Activated B cell treated with CpG ODN at 0.5 μM for 24 hours (primary cell): ENCODE data around the gene NPW. TPM values are rescaled to one million over a fixed set of nuclear protein-coding genes. Genes with fewer than 3 reads are reported as not detected.
"Not testable (repeated sequence)": the region's sequence is repeated elsewhere in the genome, so short reads cannot be mapped to it uniquely, and the experiment has no call there.

Source experiments
- ATAC-seq: fragments of 200-7000 bp; cut with Tn5 transposase; one replicate; pipeline ENCODE4 v1.10.0; 2021; ENCODE audit warnings: low read depth, mild to moderate bottlenecking, moderate library complexity
- CTCF ChIA-PET: fragments of 350-600 bp; sonication (Branson Sonifier 250); formaldehyde crosslinking; loops from one replicate; lab custom pipeline; 2021; ENCODE audit warnings: antibody characterized with exemption; lab: Charles Lee
- POLR2A ChIA-PET: fragments of 350-600 bp; sonication (Branson Sonifier 250); formaldehyde crosslinking; loops from one replicate; lab custom pipeline; 2021; ENCODE audit warnings: antibody characterized with exemption; lab: Charles Lee
- DNase-seq: peaks from one replicate; pipeline ENCODE4 v3.0.0; 2022
- H3K27ac Mint-ChIP-seq: one replicate; pipeline ENCODE4 v1.8.0; 2020; ENCODE audit warnings: mixed read lengths
- H3K27me3 Mint-ChIP-seq: one replicate; pipeline ENCODE4 v1.8.0; 2021; ENCODE audit warnings: mixed read lengths
- H3K36me3 Mint-ChIP-seq: one replicate; pipeline ENCODE4 v1.8.0; 2021; ENCODE audit warnings: low read depth, mixed read lengths
- H3K4me1 Mint-ChIP-seq: one replicate; pipeline ENCODE4 v1.8.0; 2021; ENCODE audit warnings: mixed read lengths
- H3K4me3 Mint-ChIP-seq: one replicate; pipeline ENCODE4 v1.8.0; 2020; ENCODE audit warnings: mild to moderate bottlenecking, mixed read lengths
- H3K9me3 Mint-ChIP-seq: one replicate; pipeline ENCODE4 v1.8.0; 2020; ENCODE audit warnings: mixed read lengths
- intact Hi-C: fragments of 100-400 bp; cut with micrococcal nuclease; formaldehyde crosslinking; loops from one replicate; pipeline ENCODE4 v1.15.1; 2024
- total RNA-seq: library from RNA; stranded (reverse); gene quantifications from 2 replicates; pipeline ENCODE4 v1.2.3, GENCODE V29; 2022
- TF ChIP-seq, protein P1 (sequence below): fragments of 200-600 bp; IDR thresholded peaks from one replicate; pipeline ENCODE4 v1.8.0; 2022; ENCODE audit warnings: antibody characterized with exemption, mild to moderate bottlenecking

The NPW gene
- total RNA-seq, 1 donor from 2014 or later = 1.5 TPM

DNA sequence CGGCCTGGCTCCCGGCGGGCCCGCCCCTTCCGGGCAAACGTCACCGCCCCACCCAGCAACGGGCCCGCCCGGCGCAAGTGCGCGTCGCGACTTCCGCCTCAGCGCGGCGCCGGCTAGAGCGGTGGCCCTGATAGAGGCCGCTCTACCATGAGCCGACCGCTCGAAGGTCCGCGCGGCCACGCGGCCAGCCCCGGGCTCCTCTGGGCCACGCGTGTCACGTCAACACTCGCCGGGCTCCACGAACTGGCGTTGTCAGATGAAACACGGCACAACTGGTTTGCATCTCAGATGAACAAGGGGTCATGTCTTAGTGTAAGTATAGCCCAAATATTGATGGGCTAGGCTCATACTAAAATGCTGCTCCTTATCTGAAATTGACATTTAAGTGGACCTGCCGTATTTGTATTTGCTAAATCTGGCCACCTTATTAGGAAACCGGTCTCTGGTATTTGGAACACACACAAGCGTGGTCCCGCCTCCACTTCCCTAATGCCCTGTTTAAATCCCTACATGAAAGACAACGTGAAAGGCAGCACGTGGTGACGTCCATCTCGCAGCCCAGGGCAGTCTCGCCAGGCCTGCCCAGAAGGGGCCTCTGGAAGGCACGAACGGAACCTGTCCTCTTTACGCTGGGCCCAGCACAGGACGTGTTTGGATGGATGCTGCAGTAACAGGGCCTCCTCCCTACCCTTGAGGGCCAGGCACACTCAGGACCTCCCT lies 9.6 kb upstream of the NPW start, which contains the start of gene ZNF598:
TSS of gene ZNF598 (minus strand) at position 31 of the 720 bp plus-strand sequence.
- Mint-ChIP-seq H3K36me3 (peaks cover 12% of the 10 kb centered on the region), H3K27me3 (no peaks in the 10 kb centered on the region), H3K27ac (peak within 1 kb of the TSS; percentile 90), H3K9me3 (no peaks in the 10 kb centered on the region), H3K4me1 (peaks cover 41% of the 10 kb centered on the region), H3K4me3 (peak within 1 kb of the TSS; percentile 92)
- POLR2A ChIA-PET = interaction anchor here (1.5 to 3.5 kb wide), 4 partner anchors 18 to 144 kb away, joined by 6 to 22 read pairs (median 16); partner anchors contain the start of genes RPS2, TBL3 and TRAF7
- intact Hi-C loops = loop anchor here (1.0 to 5.0 kb wide), 6 partner anchors 13 to 672 kb away; partner anchors contain the start of genes KCTD5, MLST8, NTHL1 and RPS2
- ATAC-seq = peak; percentile 94
- CTCF ChIA-PET = no interaction called here
- TF ChIP-seq, protein P1, sequence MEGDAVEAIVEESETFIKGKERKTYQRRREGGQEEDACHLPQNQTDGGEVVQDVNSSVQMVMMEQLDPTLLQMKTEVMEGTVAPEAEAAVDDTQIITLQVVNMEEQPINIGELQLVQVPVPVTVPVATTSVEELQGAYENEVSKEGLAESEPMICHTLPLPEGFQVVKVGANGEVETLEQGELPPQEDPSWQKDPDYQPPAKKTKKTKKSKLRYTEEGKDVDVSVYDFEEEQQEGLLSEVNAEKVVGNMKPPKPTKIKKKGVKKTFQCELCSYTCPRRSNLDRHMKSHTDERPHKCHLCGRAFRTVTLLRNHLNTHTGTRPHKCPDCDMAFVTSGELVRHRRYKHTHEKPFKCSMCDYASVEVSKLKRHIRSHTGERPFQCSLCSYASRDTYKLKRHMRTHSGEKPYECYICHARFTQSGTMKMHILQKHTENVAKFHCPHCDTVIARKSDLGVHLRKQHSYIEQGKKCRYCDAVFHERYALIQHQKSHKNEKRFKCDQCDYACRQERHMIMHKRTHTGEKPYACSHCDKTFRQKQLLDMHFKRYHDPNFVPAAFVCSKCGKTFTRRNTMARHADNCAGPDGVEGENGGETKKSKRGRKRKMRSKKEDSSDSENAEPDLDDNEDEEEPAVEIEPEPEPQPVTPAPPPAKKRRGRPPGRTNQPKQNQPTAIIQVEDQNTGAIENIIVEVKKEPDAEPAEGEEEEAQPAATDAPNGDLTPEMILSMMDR = no peak
- peak; percentile 83 for DNase-seq

- peaks cover 30% of the 10 kb centered on the region for H3K4me1 Mint-ChIP-seq
- DNase-seq, H3K36me3 Mint-ChIP-seq, H3K27ac Mint-ChIP-seq, H3K9me3 Mint-ChIP-seq, H3K27me3 Mint-ChIP-seq, intact Hi-C loops, ATAC-seq, H3K4me3 Mint-ChIP-seq: not testable (repeated sequence)
- ChIA-PET POLR2A (interaction anchor here (0.5 to 1.4 kb wide), 6 partner anchors 34 to 495 kb away, joined by 3 to 9 read pairs (median 4); partner anchors contain the start of genes RPS2 and TRAF7), CTCF (interaction anchor here (0.9 kb wide), 1 partner anchor 129 kb away, joined by 3 read pairs; no protein-coding TSS in a partner anchor)
Observed at GRCh38 chr16:2011726-2012125, 7.9 kb upstream of the NPW start.

DNA sequence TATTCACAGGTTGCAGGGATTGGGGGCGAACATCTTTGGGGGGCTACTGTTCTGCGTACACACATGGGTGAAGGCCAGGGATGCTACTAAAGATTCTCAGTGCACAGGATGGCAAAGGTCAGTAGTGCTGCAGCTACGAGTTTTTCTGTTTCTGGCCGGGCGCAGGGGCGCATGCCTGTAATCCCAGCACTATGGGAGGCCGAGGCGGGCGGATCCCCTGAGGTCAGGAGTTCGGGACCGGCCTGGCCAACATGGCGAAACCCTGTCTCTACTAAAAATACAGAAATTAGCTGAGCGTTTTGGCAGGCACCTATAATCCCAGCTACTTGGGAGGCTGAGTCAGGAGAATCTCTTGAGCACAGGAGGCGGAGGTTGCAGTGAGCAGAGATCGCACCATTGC lies 6.1 kb upstream of the NPW start:
- ChIA-PET CTCF (no interaction called here), POLR2A (interaction anchor here (0.6 kb wide), 1 partner anchor 1011 kb away, joined by 3 read pairs; no protein-coding TSS in a partner anchor)
- H3K9me3 Mint-ChIP-seq = no peaks in the 10 kb centered on the region
- H3K4me1 Mint-ChIP-seq = peaks cover 13% of the 10 kb centered on the region
- no peak overlapping the region for H3K27ac Mint-ChIP-seq
- DNase-seq (no peak), ATAC-seq (no peak)
- no peaks in the 10 kb centered on the region for H3K36me3 Mint-ChIP-seq
- TF ChIP-seq, protein P1 = no peak
- peaks cover 3% of the 10 kb centered on the region for H3K27me3 Mint-ChIP-seq
- intact Hi-C loops = no loop called here
- no peak overlapping the region for H3K4me3 Mint-ChIP-seq

DNA sequence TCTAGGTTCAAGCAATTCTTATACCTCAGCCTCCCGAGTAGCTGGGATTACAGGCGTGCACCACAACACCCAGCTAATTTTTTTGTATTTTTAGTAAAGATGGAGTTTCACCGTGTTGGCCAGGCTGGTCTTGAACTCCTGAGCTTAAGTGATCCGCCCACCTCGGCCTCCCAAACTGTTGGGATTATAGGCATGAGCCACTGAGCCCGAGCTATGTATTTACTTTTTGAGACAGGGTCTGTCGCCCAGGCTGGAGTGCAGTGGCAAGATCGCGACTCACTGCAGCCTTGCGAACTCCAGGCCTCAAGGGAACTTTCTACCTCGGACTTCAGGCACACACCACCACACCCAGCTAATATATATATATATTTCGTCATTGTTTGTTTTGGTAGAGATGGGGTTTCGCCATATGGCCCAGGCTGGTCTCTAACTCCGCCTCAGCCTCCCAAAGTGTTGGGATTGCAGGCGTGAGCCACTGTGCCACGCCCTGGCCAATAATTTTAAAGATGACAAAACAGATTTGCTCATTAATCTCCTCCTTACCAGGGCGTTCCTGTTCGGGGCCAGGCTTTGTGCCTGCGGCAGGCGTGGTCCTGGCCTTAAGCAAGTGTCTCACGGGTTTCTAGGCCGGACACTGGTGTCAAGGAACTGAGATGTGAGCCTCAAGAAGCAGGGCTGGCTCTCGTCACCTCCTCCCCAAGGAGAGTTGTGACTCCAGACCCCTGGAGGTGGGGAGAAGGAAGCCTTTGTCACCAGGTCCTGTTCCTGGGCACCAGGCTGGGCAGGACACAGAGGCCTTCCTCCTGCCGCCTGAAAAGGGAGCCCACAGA lies 4.3 kb upstream of the NPW start:
- CTCF ChIA-PET = interaction anchor here (0.6 to 1.2 kb wide), 3 partner anchors 11 to 152 kb away, joined by 3 to 4 read pairs (median 3); no protein-coding TSS in a partner anchor
- Mint-ChIP-seq H3K4me3 (no peak overlapping the region), H3K9me3 (no peaks in the 10 kb centered on the region), H3K4me1 (peaks cover 4% of the 10 kb centered on the region), H3K27me3 (peaks cover 11% of the 10 kb centered on the region), H3K36me3 (no peaks in the 10 kb centered on the region), H3K27ac (no peak overlapping the region)
- ATAC-seq (no peak), DNase-seq (no peak)
- intact Hi-C loops = no loop called here
- POLR2A ChIA-PET = interaction anchor here (0.7 kb wide), 1 partner anchor 557 kb away, joined by 4 read pairs; no protein-coding TSS in a partner anchor
- TF ChIP-seq, protein P1 = no peak

GRCh38 chr16:2015947-2016208 lies 3.7 kb upstream of the NPW start:
- ChIA-PET POLR2A (interaction anchor here (1.0 kb wide), 1 partner anchor 139 kb away, joined by 4 read pairs; the partner anchor contains the start of gene TRAF7), CTCF (interaction anchor here (0.6 to 1.2 kb wide), 3 partner anchors 11 to 125 kb away, joined by 3 to 4 read pairs (median 3); no protein-coding TSS in a partner anchor)
- H3K9me3 Mint-ChIP-seq = no peaks in the 10 kb centered on the region
- intact Hi-C loops = no loop called here
- H3K27ac Mint-ChIP-seq = no peak overlapping the region
- no peak for DNase-seq
- ATAC-seq = no peak
- H3K27me3 Mint-ChIP-seq = peaks cover 15% of the 10 kb centered on the region
- TF ChIP-seq, protein P1 = no peak
- H3K4me1 Mint-ChIP-seq = peaks cover 5% of the 10 kb centered on the region
- no peak overlapping the region for H3K4me3 Mint-ChIP-seq
- H3K36me3 Mint-ChIP-seq = no peaks in the 10 kb centered on the region
